ENCODE results near the gene SLIT3.

The SLIT3 gene

DNA sequence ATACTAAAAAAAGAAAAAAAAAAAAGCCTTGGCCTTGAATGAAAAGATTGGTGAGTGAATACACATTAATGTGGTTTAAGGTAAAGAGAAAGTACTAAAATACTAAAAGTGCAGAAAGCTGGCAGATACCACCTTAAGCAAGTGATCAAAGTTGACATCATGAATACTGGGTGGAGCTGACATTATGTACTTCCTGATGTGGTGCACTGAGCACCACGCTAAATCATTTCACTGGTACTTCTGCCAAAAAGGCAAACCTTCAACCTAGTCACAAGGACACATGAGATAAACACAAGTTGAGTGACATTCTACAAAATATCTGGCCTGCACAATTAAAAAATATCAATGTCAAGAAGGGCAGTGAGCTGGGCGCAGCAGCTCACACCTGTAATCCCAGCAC lies 687.9 kb downstream of the SLIT3 start:
- DNase-seq = no peak

DNA sequence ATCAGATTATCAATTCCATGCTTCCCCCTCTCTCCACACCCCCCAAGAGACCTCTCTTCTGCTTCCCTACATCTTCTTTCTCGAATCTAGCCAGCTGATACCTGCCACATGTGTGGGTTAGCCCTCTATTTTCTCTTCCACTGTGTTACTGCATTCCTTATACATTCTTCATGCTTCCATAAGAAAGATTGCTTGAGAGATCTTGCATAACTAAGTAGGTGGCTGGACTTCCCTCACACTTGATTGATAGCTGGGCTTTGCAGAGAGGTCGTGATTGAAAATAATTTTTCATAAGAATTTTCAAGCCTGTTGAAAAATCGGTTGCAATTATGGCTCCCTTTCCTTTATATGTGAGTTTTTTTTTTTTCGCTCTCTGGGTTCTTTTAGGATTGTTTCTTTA lies 688.8 kb downstream of the SLIT3 start:
- DNase-seq = no peak

All from amygdala (tissue), 56 donors.